GM10266 (cell line): ENCODE data around the gene PPP2R5D.

Experiments
- DNase-seq: peaks from one replicate; pipeline ENCODE4 v3.0.0; 2012; ENCODE audit errors: extremely low spot score
- CTCF ChIP-seq: IDR thresholded peaks from 2 replicates; pipeline ENCODE4 v1.5.1; 2012; ENCODE audit warnings: mild to moderate bottlenecking, low read depth; ENCODE audit not compliant: control insufficient read depth, insufficient read depth; ENCODE audit errors: missing control alignments

PPP2R5D gene

GRCh38 chr6:43060034-43060754, 75.8 kb downstream of the PPP2R5D start:
- DNase-seq: no peak
- TF ChIP-seq CTCF: no peak

- DNase-seq: no peak
- TF ChIP-seq CTCF: no peak
Observed at GRCh38 chr6:43060755-43061633, 76.6 kb downstream of the PPP2R5D start.

GRCh38 chr6:43061861-43062260, 77.5 kb downstream of the PPP2R5D start:
- TF ChIP-seq CTCF: no peak
- DNase-seq: no peak
